HEK293 (cell line): ENCODE results near the gene SOCS1.

Experiments used
- ATF2 ChIP-seq: fragments of 450-650 bp; formaldehyde crosslinking; IDR thresholded peaks from 2 replicates; pipeline ENCODE4 v1.5.1; 2016; ENCODE audit warnings: missing biosample characterization, missing genetic modification characterization, low read depth
- ZBTB1 ChIP-seq: fragments of 450-650 bp; formaldehyde crosslinking; IDR thresholded peaks from 2 replicates; pipeline ENCODE4 v1.5.1; 2016; ENCODE audit warnings: missing biosample characterization, missing genetic modification characterization
- ZBTB7A ChIP-seq: fragments of 450-650 bp; formaldehyde crosslinking; IDR thresholded peaks from 2 replicates; pipeline ENCODE4 v1.5.1; 2016; ENCODE audit warnings: low read depth, missing biosample characterization, missing genetic modification characterization
- ZNF223 ChIP-seq: fragments of 450-650 bp; formaldehyde crosslinking; IDR thresholded peaks from 2 replicates; pipeline ENCODE4 v1.5.1; 2016; ENCODE audit warnings: missing biosample characterization, missing genetic modification characterization
- ZNF274 ChIP-seq, 2 experiments: fragments of 200-500 bp in 1 of 2; fragments of 450-650 bp in 1 of 2; sonication (Bioruptor generic) in 1 of 2; formaldehyde crosslinking in 1 of 2; IDR thresholded peaks; 2 replicates each; pipeline versions ENCODE4 v1.5.1 to v1.6.1; 2014 to 2016; ENCODE audit warnings: borderline replicate concordance in 1 of 2, inconsistent platforms in 1 of 2, low read length in 1 of 2, missing biosample characterization in 1 of 2, missing genetic modification characterization in 1 of 2
- ZNF324 ChIP-seq: fragments of 450-650 bp; formaldehyde crosslinking; IDR thresholded peaks from 2 replicates; pipeline ENCODE4 v1.5.1; 2016; ENCODE audit warnings: missing biosample characterization, missing genetic modification characterization
- ZNF423 ChIP-seq: fragments of 450-650 bp; formaldehyde crosslinking; IDR thresholded peaks from 2 replicates; pipeline ENCODE4 v1.5.1; 2016; ENCODE audit warnings: missing biosample characterization, missing genetic modification characterization
- ZNF660 ChIP-seq: fragments of 450-650 bp; IDR thresholded peaks from 2 replicates; pipeline ENCODE4 v1.5.1; 2018; ENCODE audit warnings: missing biosample characterization, mild to moderate bottlenecking, missing genetic modification characterization
- TF ChIP-seq, protein P1 (sequence below): fragments of 450-650 bp; formaldehyde crosslinking; IDR thresholded peaks from 2 replicates; pipeline ENCODE4 v1.5.1; 2016; ENCODE audit warnings: missing biosample characterization, missing genetic modification characterization

- TF ChIP-seq ZBTB1 (tag by site-specific recombination) (no peak), ZBTB7A (tag by site-specific recombination) (no peak), ATF2 (tag by site-specific recombination) (no peak), ZNF324 (tag by site-specific recombination) (no peak), ZNF423 (tag by site-specific recombination) (no peak), ZNF274 (IDR thresholded peaks at IDR 0.05; ENCODE audit: low read length) (no peak), ZNF274 (tag by site-specific recombination; IDR thresholded peaks at IDR 0.05; ENCODE audit: borderline replicate concordance) (no peak), ZNF223 (tag by site-specific recombination) (no peak), ZNF660 (tag by site-specific recombination) (no peak)
- TF ChIP-seq, protein P1, sequence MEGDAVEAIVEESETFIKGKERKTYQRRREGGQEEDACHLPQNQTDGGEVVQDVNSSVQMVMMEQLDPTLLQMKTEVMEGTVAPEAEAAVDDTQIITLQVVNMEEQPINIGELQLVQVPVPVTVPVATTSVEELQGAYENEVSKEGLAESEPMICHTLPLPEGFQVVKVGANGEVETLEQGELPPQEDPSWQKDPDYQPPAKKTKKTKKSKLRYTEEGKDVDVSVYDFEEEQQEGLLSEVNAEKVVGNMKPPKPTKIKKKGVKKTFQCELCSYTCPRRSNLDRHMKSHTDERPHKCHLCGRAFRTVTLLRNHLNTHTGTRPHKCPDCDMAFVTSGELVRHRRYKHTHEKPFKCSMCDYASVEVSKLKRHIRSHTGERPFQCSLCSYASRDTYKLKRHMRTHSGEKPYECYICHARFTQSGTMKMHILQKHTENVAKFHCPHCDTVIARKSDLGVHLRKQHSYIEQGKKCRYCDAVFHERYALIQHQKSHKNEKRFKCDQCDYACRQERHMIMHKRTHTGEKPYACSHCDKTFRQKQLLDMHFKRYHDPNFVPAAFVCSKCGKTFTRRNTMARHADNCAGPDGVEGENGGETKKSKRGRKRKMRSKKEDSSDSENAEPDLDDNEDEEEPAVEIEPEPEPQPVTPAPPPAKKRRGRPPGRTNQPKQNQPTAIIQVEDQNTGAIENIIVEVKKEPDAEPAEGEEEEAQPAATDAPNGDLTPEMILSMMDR: no peak
These were observed 10.7 kb downstream of the SOCS1 start for GRCh38 chr16:11245222-11245737.
